Astrocyte of the hippocampus (primary cell): ENCODE data around the gene ETV3.

Source experiments
- DNase-seq: peaks from one replicate; pipeline ENCODE4 v3.0.0; 2011; ENCODE audit warnings: low read depth, low spot score

The ETV3 gene

DNA sequence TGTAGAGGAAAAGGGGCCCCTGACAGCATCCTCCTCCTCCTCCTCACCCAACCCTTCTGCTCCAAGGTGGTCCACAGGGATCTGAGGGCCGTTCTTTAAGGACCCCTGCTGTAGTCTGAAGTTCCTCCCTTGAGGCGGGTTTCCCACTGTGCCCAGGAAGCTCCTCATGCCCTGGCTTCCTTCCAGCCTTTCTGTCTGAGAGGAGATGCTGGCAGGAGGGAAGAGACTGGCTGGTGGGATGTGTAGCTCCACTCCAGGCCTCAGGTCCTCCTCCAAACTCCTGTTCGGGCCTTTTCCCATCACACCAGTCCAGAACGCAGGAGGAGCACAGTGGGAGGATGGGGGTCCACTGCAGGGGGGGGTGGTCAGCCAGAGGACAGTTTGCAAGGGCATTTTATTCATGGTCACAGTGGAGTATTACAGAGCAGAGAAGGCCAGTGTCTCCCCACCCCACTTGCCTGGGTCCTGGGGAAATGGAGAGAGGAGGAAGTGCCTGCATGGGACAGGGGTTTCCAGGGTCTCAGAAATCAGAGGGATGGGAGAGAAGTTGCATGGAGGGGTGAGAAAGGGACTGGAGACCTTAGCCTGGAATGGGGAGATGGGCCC, 46.4 kb downstream of the ETV3 start:
- no peak for DNase-seq

DNA sequence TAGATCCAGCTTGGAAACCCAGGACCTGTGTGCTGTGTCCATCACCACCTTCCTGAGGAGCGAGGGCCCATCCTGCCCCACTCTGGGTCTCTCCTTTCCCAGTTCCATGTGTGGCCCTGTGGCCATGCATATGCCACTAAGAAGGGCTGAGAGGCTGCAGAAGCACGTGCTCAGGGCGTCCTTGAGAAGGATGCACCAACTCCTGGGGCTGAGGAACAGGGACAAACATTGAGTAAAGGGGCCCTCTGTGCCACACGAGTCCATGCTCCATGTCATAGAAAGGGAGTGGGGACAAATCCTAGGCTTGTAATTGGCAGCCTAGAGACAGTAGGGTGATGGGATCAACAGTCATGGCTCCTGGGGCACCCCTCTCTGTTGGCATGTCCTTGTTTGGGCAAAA, 47.0 kb downstream of the ETV3 start:
- no peak for DNase-seq

DNA sequence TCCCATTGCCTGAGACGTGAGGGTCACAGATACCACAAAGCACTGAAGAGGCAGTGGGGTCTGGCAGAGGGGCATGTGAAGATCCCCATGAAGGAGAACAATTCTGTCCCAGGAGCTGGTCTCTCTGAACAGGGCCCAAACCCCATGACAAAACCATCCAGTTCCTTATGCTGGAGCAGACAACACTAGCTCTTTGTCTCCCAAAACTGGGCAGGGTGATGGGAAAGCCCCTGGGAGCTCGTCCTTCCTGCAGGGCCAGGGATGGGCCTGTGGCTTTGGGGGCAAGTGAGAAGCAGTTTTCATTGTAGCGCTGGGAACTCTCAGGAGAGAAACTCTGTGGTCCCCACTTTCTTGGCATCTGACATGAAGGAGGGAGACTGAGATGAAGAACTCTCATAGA, 47.4 kb downstream of the ETV3 start:
- no peak for DNase-seq

DNA sequence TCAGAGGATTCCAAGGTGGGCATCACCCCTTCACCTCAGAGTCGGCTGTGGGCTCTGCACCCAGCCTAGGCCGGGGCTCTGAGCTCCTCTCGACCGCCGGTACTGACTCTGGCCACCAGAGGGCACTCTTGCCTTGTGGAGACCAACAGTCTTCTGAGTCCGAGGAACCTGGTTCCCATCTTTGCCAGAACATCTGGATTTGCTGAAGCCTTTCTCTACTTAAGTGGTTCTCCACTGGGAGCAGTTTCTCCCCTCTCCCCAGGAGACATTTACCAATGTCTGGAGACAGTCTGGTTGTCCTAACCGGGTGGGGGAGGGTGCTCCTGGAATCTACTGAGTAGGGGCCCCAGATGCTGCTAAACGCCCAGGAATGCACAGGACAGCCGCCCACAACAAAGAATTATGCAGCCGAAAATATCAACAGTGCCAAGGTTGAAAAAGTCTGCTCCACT, 48.0 kb downstream of the ETV3 start:
- peak; percentile 88 for DNase-seq

DNA sequence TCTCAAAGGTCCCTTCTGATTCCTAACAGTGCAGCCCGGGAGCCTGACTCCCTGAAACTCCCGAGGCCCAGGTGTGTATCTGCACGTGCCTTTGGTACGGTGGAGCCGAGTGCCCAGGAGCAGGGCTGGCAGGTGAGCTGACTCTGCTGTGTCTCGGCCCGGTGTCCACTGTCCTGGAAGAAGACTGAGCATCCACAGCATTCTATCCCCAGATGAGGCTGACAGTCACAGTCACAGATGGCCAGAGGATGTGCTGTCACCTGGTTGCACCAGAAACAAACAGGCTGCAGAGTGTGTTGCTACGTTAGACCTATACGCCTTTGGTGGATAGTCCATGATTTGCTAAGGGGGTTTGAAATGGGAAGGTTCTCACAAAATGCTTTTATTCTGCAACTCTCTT, 48.4 kb downstream of the ETV3 start:
- no peak for DNase-seq

DNA sequence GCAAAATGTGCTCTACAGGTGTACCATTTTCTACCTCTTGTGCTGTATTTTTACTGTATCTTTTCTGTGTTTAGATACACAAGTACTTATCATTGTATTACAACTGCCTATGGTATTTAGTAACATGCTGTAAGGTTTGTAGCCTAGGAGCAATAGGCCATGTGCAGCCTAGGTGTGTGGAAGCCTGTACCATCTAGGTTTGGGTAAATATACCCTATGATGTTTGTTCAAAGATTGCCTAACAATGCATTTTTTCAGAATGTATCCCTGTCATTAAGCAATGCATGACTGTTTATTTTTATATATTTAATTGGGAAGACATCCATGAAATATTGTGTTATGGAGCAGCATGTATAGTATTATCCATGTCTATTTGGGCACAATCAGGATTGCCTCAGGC, 49.6 kb downstream of the ETV3 start:
- DNase-seq: no peak

DNA sequence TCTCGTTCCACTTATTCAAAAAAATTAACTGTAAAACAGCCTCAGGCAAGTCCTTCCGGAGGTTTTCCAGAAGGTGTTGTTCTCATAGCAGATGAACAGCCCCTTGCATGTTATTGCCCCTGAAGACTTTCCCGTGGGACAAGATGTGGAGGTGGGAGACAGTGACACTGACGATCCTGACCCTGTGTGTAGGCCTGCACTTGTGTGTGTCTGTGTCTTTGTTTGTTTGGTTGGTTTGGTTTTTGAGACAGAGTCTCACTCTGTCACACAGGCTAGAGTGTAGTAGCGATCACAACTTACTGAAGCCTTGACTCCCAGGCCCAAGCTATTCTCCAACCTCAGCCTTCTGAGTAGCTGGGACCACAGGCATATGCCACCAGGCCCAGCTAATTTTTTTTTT, 51.2 kb downstream of the ETV3 start:
- no peak for DNase-seq

DNA sequence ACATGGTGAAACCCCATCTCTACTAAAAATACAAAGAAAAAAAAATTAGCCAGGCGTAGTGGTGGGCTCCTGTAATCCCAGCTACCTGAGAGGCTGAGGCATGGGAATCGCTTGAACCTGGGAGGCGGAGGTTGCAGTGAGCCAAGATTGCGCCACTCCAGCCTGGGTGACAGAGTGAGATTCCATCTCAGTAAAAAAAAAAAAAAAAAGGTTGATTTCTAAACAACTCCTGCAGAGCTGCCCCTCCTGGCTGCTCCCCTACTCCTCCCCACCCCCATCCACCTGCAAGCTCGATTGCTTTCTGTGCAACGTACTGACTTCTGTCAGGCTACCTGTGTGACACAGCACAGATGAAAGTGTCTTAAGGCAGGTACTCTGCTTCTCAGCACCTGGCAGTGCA, 51.9 kb downstream of the ETV3 start:
- no peak for DNase-seq

DNA sequence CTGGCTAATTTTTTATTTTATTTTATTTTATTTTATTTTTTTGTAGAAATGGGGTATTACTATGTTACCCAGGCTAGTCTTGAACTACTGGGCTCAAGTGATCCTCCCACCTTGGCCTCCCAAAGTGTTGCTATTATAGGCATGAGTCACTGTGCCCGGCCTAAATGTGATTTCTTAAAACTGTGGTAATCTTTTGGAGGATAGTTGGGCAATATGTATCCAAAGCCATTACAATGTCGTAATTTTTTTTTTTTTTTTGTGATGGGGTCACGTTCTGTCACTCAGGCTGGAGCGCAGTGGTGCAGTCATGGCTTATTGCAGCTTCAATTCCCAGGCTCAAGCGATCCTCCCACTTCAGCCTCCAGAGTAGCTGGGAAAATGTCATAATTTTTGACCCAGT, 52.8 kb downstream of the ETV3 start:
- DNase-seq: no peak

DNA sequence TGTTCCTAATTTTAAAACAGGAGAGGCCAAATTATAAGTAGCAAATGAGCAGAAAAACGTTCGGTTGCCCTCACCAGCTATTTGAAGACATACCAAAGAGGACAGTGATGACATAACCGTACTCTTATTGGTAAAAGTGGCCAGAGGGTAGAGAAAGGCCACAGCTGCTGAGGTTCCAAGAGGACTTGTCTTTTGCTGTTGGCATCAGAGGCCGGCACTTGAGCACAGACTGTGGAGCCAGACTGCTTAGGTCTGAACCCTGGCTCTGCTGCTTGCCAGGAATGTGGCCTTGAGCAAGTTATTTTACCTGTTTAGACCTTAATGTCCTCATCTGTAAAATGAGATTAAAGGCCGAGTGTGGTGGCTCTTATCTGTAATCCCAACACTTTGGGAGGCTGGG, 53.5 kb downstream of the ETV3 start:
- DNase-seq: no peak

DNA sequence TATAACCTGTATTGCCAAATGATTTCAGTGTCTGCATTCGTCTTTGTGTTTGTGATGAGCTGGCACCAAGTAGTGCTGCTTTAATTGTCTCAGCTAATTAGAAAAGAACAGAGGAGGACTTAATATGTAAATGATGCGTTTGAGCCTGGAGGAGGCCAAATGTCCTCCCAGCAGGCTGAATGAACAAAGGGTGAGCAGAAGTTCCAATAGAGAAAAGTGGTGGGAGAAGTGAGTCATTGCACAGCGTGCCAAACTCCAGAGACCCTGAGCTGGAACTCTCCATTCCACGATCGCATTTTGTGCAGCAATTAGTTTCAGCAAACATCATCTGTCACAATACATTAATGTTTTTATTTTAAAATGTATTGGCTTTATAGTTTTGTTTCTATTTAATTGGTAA, 56.5 kb downstream of the ETV3 start:
- DNase-seq: peak; percentile 64

DNA sequence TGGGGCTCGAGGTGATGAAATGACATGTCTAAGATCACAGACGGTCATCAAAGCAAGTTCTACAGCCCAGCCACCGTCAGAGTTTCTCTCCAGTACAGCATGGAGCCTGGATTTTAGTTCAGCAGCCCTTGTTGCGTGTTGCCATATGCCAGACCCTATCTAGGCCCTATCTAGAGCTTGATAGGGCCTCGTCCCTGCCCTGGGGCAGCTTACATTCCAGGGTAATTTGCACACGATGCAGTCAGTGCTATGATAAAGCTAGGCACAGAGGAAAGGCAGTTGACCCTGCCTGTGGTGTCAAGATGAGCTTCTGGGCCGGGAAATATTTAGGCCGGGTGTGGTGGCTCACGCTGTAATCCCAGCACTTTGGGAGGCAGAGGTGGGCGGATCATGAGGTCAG, 57.5 kb downstream of the ETV3 start:
- no peak for DNase-seq

DNA sequence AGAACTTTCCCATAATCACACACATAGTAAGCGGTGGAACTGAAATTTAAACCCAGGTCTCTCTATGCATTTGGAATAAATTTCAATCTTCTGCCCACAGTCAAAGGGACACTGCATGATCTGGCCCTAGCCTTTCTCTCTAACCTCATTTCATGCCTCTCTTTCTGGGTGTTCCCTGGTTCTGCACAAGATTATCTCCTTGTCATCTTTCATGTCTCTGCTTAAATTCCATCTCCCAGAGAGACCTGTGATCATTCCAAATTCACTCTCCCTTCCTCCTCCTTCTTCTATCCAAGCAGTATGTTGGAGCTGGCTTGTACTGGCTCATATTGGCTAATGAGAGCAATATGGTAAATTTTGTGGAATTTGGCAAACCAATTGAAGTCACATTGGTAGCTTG, 60.8 kb downstream of the ETV3 start:
- no peak for DNase-seq

DNA sequence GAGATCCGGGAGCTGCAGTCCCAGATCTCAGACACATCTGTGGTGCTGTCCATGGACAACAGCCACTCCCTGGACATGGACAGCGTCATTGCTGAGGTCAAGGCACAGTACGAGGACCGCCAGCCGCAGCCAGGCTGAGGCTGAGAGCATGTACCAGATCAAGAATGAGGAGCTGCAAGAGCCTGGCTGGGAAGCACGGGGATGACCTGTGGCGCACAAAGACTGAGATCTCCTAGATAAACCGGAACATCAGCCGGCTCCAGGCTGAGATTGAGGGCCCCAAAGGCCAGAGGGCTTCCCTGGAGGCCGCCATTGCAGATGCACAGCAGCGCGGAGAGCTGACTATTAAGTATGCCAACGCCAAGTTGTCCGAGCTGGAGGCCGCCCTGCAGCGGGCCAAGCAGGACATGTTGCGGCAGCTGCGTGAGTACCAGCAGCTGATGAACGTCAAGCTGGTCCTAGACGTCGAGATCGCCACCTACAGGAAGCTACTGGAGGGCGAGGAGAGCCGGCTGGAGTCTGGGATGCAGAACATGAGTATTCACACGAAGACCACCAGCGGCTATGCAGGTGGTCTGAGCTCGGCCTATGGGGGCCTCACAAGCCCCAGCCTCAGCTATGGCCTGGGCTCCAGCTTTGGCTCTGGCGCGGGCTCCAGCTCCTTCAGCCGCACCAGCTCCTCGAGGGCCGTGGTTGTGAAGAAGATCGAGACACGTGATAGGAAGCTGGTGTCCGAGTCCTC, 64.1 kb downstream of the ETV3 start:
- DNase-seq: peak; percentile 58
